ENCODE results near the gene USP25.

GRCh38 chr21:15839026-15839425 lies 109.2 kb downstream of the USP25 start:
- TF ChIP-seq CTCF (conservative IDR thresholded peaks at IDR 0.05 in 1 of 2, IDR thresholded peaks at IDR 0.05 in 1 of 2; ENCODE audit: extremely low read depth in 1 of 2, insufficient read depth in 1 of 2, low read depth in 1 of 2, low read length in 2 of 2) (no peak), EZH2 (IDR thresholded peaks at IDR 0.05; ENCODE audit: borderline replicate concordance, low read length) (no peak)

Data from mammary epithelial cell (primary cell).